H9 (cell line): ENCODE data around the gene NF1. TPM values are rescaled to one million over a fixed set of nuclear protein-coding genes. Genes with fewer than 3 reads are reported as not detected.

Source experiments
- DNase-seq: peaks from one replicate; pipeline ENCODE4 v3.0.0-alpha.2; 2017
- H2AFZ ChIP-seq: one replicate; pipeline ENCODE4 v1.6.1; 2013; ENCODE audit warnings: mild to moderate bottlenecking, low read length, control low read depth, moderate library complexity
- H2AK5ac ChIP-seq: 2 replicates; pipeline ENCODE4 v1.6.1; 2013; ENCODE audit warnings: low read length, control low read depth, mixed read lengths; ENCODE audit not compliant: insufficient read length
- H2BK120ac ChIP-seq: one replicate; pipeline ENCODE4 v1.6.1; 2013; ENCODE audit warnings: low read depth, mild to moderate bottlenecking, low read length, control low read depth, inconsistent platforms; ENCODE audit not compliant: poor library complexity, severe bottlenecking
- H2BK12ac ChIP-seq: 2 replicates; pipeline ENCODE4 v1.6.1; 2013; ENCODE audit warnings: low read length, control low read depth, mixed read lengths, low read depth; ENCODE audit not compliant: insufficient read length
- H2BK15ac ChIP-seq: 2 replicates; pipeline ENCODE4 v1.6.1; 2013; ENCODE audit warnings: low read depth, low read length, control low read depth
- H2BK20ac ChIP-seq: one replicate; pipeline ENCODE4 v1.6.1; 2013; ENCODE audit warnings: low read depth, mild to moderate bottlenecking, low read length, control low read depth, inconsistent platforms; ENCODE audit not compliant: poor library complexity, severe bottlenecking
- H2BK5ac ChIP-seq: 2 replicates; pipeline ENCODE4 v1.6.1; 2013; ENCODE audit warnings: low read length, control low read depth, mixed read lengths; ENCODE audit not compliant: insufficient read length
- H3K14ac ChIP-seq: 2 replicates; pipeline ENCODE4 v1.6.1; 2013; ENCODE audit warnings: low read length, control low read depth; ENCODE audit not compliant: insufficient read depth
- H3K18ac ChIP-seq: 2 replicates; pipeline ENCODE4 v1.6.1; 2013; ENCODE audit warnings: low read depth, mild to moderate bottlenecking, mixed read lengths, low read length, control low read depth; ENCODE audit not compliant: insufficient read length
- H3K23ac ChIP-seq: 2 replicates; pipeline ENCODE4 v1.6.1; 2013; ENCODE audit warnings: low read length, control low read depth, mixed read lengths, low read depth; ENCODE audit not compliant: insufficient read length
- H3K23me2 ChIP-seq: 2 replicates; pipeline ENCODE4 v1.6.1; 2013; ENCODE audit warnings: low read depth, mild to moderate bottlenecking, mixed read lengths, low read length, control low read depth; ENCODE audit not compliant: insufficient read length, poor library complexity, severe bottlenecking
- H3K27ac ChIP-seq: 2 replicates; pipeline ENCODE4 v1.5.1; 2013; ENCODE audit warnings: low read length, control low read depth, mixed read lengths, low read depth; ENCODE audit not compliant: insufficient read length
- H3K27me3 ChIP-seq: 2 replicates; pipeline ENCODE4 v1.6.1; 2013; ENCODE audit warnings: low read length, control low read depth, inconsistent platforms; ENCODE audit not compliant: insufficient read depth
- H3K4ac ChIP-seq: 2 replicates; pipeline ENCODE4 v1.6.1; 2013; ENCODE audit warnings: low read depth, mild to moderate bottlenecking, control low read depth, inconsistent platforms, low read length, moderate library complexity
- H3K4me1 ChIP-seq: 2 replicates; pipeline ENCODE4 v1.6.1; 2013; ENCODE audit warnings: low read length, control low read depth, inconsistent platforms; ENCODE audit not compliant: insufficient read depth
- H3K4me2 ChIP-seq: 2 replicates; pipeline ENCODE4 v1.6.1; 2013; ENCODE audit warnings: low read length, control low read depth, mixed read lengths; ENCODE audit not compliant: insufficient read length, insufficient read depth
- H3K56ac ChIP-seq: 2 replicates; pipeline ENCODE4 v1.6.1; 2013; ENCODE audit warnings: low read depth, mild to moderate bottlenecking, mixed read lengths, low read length, control low read depth; ENCODE audit not compliant: insufficient read length
- H3K79me1 ChIP-seq: 2 replicates; pipeline ENCODE4 v1.6.1; 2013; ENCODE audit warnings: low read depth, mild to moderate bottlenecking, moderate library complexity, low read length, control low read depth, inconsistent platforms; ENCODE audit not compliant: insufficient read depth, poor library complexity, severe bottlenecking
- H3K79me2 ChIP-seq: 2 replicates; pipeline ENCODE4 v1.6.1; 2013; ENCODE audit warnings: low read length, control low read depth, inconsistent platforms; ENCODE audit not compliant: insufficient read depth
- H3K9ac ChIP-seq: 2 replicates; pipeline ENCODE4 v1.6.1; 2013; ENCODE audit warnings: low read length, control low read depth, mixed read lengths; ENCODE audit not compliant: insufficient read length; ENCODE audit errors: extremely low read depth
- H3K9me3 ChIP-seq: one replicate; pipeline ENCODE4 v1.6.1; 2013; ENCODE audit warnings: low read depth, low read length, inconsistent platforms; ENCODE audit not compliant: control insufficient read depth
- H3T11ph ChIP-seq: one replicate; pipeline ENCODE4 v1.6.1; 2013; ENCODE audit warnings: mild to moderate bottlenecking, low read length, control low read depth, inconsistent platforms
- H4K20me1 ChIP-seq: one replicate; pipeline ENCODE4 v1.6.1; 2013; ENCODE audit not compliant: control insufficient read depth, insufficient read length, insufficient read depth
- H4K5ac ChIP-seq: 2 replicates; pipeline ENCODE4 v1.6.1; 2013; ENCODE audit warnings: low read depth, mild to moderate bottlenecking, mixed read lengths, low read length, control low read depth; ENCODE audit not compliant: insufficient read length
- H4K8ac ChIP-seq: replicated peaks from 2 replicates; pipeline ENCODE4 v1.6.1; 2013; ENCODE audit warnings: low read length, control low read depth, mixed read lengths, low read depth; ENCODE audit not compliant: insufficient read length
- H4K91ac ChIP-seq: 2 replicates; pipeline ENCODE4 v1.6.1; 2013; ENCODE audit warnings: low read depth, mild to moderate bottlenecking, moderate library complexity, mixed read lengths, low read length, control low read depth; ENCODE audit not compliant: insufficient read length
- H3K27ac Mint-ChIP-seq, 3 experiments: 2 replicates in 2 of 3; 3 replicates in 1 of 3; pipeline ENCODE4 v1.8.0; 2020 to 2021; ENCODE audit warnings: mixed read lengths in 3 of 3, mild to moderate bottlenecking in 1 of 3, moderate library complexity in 1 of 3
- H3K27me3 Mint-ChIP-seq: 2 replicates; pipeline ENCODE4 v1.8.0; 2021; ENCODE audit warnings: low read depth, mild to moderate bottlenecking, moderate library complexity, mixed read lengths
- H3K36me3 Mint-ChIP-seq, 3 experiments: 2 replicates in 2 of 3; 3 replicates in 1 of 3; pipeline ENCODE4 v1.8.0; 2020 to 2021; ENCODE audit warnings: low read depth in 3 of 3, mixed read lengths in 3 of 3; ENCODE audit not compliant: insufficient read depth in 1 of 3
- H3K4me1 Mint-ChIP-seq, 2 experiments: 2 replicates each; pipeline ENCODE4 v1.8.0; 2020; ENCODE audit warnings: mixed read lengths in 2 of 2
- H3K4me3 Mint-ChIP-seq, 2 experiments: 2 replicates in 1 of 2; 3 replicates in 1 of 2; pipeline ENCODE4 v1.8.0; 2020 to 2021; ENCODE audit warnings: mild to moderate bottlenecking in 2 of 2, mixed read lengths in 2 of 2, moderate library complexity in 1 of 2
- H3K9me3 Mint-ChIP-seq, 2 experiments: 2 replicates in 1 of 2; 3 replicates in 1 of 2; pipeline ENCODE4 v1.8.0; 2020; ENCODE audit warnings: mild to moderate bottlenecking in 2 of 2, mixed read lengths in 2 of 2, moderate library complexity in 1 of 2
- WGBS: extraction: QIAGEN DNeasy Blood & Tissue Kit; methylation state at CpG from one replicate; pipeline ENCODE4 v1.1.7; 2013; ENCODE audit warnings: missing lambda C conversion rate, low lambda C conversion rate, mixed read lengths; ENCODE audit not compliant: insufficient read length; ENCODE audit errors: extremely low coverage; 5-methylcytosine and 5-hydroxymethylcytosine counted together
- total RNA-seq: library from RNA; stranded (reverse); gene quantifications from 2 replicates; pipeline ENCODE4 v1.2.1, GENCODE V29; 2021
- TF ChIP-seq, protein P1 (sequence below): fragments of 200-600 bp; sonication (generic); conservative IDR thresholded peaks from 3 replicates; pipeline ENCODE4 v1.8.0; 2021; ENCODE audit warnings: antibody characterized with exemption, mild to moderate bottlenecking

The NF1 gene
- total RNA-seq, 1 experiment from 2014 or later, result 38.1 TPM

DNA sequence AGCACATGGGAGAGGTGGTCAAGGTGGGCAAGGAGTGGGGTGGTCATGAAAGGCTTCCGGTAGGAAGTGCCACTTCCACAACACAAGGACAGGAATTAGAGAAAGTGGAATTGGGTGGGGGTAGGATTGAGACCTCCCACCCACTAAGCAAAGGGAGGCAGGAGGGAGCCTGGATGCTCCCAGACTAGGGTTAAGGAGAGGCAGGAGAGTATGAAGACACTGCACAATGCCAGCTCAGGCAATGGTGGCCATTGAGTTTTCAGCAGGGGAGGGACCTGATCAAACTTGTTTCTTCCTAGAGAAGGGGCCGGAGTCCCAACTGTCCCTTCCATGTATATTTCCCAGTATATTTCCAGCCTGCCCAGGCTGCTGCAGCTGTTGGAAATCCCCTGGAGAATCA is 293.6 kb downstream of the NF1 start:
- H4K20me1 ChIP-seq, result peaks cover 3% of the 10 kb centered on the region
- H3K18ac ChIP-seq, result no peak overlapping the region
- TF ChIP-seq, protein P1, sequence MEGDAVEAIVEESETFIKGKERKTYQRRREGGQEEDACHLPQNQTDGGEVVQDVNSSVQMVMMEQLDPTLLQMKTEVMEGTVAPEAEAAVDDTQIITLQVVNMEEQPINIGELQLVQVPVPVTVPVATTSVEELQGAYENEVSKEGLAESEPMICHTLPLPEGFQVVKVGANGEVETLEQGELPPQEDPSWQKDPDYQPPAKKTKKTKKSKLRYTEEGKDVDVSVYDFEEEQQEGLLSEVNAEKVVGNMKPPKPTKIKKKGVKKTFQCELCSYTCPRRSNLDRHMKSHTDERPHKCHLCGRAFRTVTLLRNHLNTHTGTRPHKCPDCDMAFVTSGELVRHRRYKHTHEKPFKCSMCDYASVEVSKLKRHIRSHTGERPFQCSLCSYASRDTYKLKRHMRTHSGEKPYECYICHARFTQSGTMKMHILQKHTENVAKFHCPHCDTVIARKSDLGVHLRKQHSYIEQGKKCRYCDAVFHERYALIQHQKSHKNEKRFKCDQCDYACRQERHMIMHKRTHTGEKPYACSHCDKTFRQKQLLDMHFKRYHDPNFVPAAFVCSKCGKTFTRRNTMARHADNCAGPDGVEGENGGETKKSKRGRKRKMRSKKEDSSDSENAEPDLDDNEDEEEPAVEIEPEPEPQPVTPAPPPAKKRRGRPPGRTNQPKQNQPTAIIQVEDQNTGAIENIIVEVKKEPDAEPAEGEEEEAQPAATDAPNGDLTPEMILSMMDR, result no peak
- no peak overlapping the region for H4K5ac ChIP-seq
- no peak overlapping the region for H3K9ac ChIP-seq
- no peak for DNase-seq
- peaks cover 18% of the 10 kb centered on the region in 2 experiments for H3K4me1 Mint-ChIP-seq
- no peak overlapping the region for H2AFZ ChIP-seq
- no peak overlapping the region for H3K27ac Mint-ChIP-seq
- no peak overlapping the region for H3K4ac ChIP-seq
- H3K56ac ChIP-seq, result no peak overlapping the region
- no peak overlapping the region for H3T11ph ChIP-seq
- WGBS, result no CpG with 5 or more reads among the region's 2 CpGs
- no peak overlapping the region for H3K4me3 Mint-ChIP-seq
- no peak overlapping the region for H3K27ac ChIP-seq
- no peaks in the 10 kb centered on the region for H3K79me1 ChIP-seq
- no peak overlapping the region for H2BK15ac ChIP-seq
- H3K4me2 ChIP-seq, result no peak overlapping the region
- peaks cover 0 to 1% (median 0%) of the 10 kb centered on the region in 3 experiments; a peak in 2 of 7 replicates for H3K36me3 Mint-ChIP-seq
- peaks cover 42% of the 10 kb centered on the region for H3K27me3 Mint-ChIP-seq
- H4K8ac ChIP-seq, result no peak overlapping the region
- H2BK20ac ChIP-seq, result no peak overlapping the region
- no peaks in the 10 kb centered on the region for H3K9me3 ChIP-seq
- no peaks in the 10 kb centered on the region for H3K9me3 Mint-ChIP-seq
- no peak overlapping the region for H4K91ac ChIP-seq
- no peak overlapping the region for H3K14ac ChIP-seq
- H3K27me3 ChIP-seq, result no peaks in the 10 kb centered on the region; the same call in 1 of the 2 replicates
- peaks cover 3% of the 10 kb centered on the region; the same call in 1 of the 2 replicates for H3K4me1 ChIP-seq
- no peak overlapping the region for H2BK5ac ChIP-seq
- no peak overlapping the region for H3K23ac ChIP-seq
- no peaks in the 10 kb centered on the region for H3K79me2 ChIP-seq
- no peak overlapping the region for H2BK12ac ChIP-seq
- H2AK5ac ChIP-seq, result no peak overlapping the region
- peaks cover 13% of the 10 kb centered on the region for H3K23me2 ChIP-seq
- H2BK120ac ChIP-seq, result no peak overlapping the region
